ENCODE data around the gene PHACTR4.
"Not testable (repeated sequence)": the region's sequence is repeated elsewhere in the genome, so short reads cannot be mapped to it uniquely, and the experiment has no call there.

PHACTR4 gene

DNA sequence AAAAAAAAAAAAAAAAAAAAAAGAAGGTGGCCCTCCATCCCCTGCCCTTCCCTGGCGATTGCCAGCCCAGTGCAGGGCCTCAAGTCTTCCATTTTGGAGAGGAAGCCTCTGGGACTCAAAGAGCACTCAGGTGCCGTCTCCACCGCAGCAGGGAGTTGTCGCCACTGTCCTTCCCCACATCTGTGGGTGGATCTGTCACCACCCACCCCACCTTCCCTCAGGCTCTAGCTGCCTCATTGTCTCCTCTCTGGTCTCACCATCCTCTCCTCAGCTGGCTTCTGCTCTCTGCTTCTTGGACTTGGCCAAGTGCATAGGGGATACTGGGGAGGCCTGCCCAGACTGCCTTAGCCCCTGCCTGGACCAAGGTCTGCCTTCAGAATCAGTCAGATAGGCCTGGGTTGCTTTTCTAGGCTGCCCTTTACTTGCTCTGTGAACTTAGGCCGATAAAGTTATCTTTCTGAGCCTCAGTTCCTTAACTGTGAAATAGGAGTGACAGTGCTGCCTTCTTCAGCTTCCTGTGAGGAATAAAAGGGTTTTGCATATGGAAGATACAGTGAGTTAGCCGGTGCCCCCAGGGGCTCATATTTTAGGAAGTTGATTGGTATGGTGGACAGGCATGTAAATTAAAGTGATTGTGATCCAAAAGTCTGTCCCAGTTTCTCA, 152.1 kb downstream of the PHACTR4 start:
- DNase-seq (ENCODE audit: low read depth, low spot score): no peak

DNA sequence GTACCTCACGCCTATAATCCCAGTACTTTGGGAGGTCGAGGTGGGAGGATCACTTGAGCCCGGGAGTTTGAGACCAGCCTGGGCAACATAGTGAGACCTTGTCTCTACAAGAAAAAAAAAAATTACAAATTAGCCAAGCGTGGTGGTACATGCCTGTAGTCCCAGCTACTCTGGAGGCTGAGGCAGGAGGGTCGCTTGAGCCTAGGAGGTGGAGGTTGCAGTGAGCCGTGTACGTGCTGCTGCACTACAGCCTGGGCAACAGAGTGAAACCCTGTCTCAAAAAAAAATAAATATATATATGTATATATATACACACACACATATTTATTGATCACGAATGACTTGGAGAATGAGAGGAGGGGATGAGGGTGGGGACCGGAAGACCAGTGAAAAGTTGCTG, 153.0 kb downstream of the PHACTR4 start:
- DNase-seq (ENCODE audit: low read depth, low spot score): not testable (repeated sequence)

DNA sequence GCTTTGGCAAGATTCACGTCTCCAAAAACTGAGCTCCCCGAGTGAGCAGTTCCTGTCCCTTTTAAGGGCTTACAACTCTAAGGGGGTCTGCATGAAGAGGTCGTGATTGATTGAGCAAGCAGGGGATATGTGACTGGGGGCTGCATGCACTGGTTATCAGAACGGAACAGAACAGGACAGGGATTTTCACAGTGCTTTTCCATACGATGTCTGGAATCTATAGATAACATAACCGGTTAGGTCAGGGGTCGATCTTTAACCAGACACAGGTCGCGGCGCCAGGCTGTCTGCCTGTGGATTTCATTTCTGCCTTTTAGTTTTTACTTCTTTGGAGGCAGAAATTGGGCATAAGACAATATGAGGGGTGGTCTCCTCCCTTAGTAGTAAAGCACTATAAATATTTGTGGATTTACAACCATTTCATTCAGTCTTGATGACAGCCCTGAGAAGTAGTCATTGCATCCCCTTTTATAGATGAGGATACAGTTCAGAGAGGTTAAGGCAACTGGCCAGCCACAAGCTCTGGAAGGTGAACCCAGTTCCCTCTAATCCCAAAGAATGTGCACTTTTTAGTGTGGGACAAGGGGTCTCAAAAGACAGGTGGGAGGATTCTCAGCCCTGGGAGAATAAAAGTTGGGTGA, 155.6 kb downstream of the PHACTR4 start:
- not testable (repeated sequence) for DNase-seq (ENCODE audit: low read depth, low spot score)

DNA sequence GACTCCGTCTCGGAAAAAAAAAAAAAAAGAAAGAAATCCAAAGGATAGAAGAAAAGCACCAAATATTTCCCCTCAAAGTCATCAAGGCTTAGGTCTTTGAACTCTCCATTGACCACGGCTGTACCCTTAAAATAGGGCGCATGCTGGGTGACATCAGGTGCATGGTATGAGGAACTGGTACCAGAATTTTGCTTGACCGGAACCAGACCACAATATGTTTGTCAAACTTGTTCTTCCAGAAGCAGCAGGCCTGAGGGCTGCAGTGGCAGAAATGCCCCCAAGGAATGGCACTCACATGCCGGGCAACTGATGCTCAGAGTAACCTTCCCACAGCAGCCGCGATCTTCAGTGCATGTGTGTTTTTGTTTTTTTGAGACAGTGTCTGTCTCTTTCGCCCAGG, 157.3 kb downstream of the PHACTR4 start:
- no peak for DNase-seq (ENCODE audit: low read depth, low spot score)

DNA sequence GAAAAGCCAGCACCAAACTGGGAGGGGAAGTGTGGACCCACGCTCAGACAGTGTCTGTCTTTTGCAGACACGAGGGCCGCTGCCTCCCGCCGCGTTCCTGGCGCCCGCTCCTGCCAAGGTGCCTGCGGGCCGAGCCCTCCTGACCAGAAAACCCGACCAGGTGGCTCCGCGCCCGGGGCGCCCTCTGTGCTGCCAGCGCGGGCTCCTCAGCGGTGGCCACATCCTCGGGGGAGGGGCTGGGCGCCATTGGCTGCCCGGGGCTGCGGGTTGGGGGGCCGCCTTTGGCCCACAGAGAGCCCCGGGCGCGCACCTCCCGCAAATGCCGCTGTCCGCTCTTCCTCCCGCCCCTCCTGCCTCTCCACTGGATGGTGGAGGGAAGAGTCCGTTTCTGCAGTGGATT, 160.9 kb downstream of the PHACTR4 start:
- no peak for DNase-seq (ENCODE audit: low read depth, low spot score)

DNA sequence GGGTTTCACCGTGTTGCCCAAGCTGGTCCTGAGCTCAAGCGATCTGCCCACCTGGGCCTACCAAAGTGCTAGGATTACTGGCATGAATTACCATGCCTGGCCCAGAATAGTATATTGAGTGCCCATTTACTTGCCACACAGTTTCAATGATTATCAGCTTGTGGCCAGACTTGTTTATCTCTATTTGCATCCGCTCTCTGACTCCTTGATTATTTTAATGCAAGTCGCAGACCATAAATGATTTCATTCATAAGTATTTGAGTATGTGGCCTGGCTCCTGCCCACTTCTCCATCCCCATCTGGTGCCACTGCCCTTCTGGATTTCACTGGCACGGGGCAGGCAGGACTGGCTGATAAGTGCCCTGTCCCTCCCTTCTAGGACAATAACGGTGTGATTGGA, 165.1 kb downstream of the PHACTR4 start:
- DNase-seq (ENCODE audit: low read depth, low spot score): no peak

DNA sequence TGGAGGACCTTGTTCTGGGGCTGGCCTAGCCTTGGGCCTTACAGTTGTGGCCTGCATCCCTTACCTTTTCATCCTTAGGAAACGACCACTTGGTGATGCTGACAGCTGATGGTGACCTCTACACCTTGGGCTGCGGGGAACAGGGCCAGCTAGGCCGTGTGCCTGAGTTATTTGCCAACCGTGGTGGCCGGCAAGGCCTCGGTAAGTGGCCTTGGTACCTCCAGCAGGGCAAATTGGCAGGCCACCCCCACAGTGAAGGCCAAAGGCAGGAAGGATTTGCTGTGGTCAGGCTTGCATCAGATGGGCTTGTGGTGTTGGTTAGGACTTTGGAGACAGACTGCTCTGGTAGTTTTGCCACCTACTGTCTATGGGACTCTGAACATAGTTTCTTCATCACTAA, 165.6 kb downstream of the PHACTR4 start:
- no peak for DNase-seq (ENCODE audit: low read depth, low spot score)

DNA sequence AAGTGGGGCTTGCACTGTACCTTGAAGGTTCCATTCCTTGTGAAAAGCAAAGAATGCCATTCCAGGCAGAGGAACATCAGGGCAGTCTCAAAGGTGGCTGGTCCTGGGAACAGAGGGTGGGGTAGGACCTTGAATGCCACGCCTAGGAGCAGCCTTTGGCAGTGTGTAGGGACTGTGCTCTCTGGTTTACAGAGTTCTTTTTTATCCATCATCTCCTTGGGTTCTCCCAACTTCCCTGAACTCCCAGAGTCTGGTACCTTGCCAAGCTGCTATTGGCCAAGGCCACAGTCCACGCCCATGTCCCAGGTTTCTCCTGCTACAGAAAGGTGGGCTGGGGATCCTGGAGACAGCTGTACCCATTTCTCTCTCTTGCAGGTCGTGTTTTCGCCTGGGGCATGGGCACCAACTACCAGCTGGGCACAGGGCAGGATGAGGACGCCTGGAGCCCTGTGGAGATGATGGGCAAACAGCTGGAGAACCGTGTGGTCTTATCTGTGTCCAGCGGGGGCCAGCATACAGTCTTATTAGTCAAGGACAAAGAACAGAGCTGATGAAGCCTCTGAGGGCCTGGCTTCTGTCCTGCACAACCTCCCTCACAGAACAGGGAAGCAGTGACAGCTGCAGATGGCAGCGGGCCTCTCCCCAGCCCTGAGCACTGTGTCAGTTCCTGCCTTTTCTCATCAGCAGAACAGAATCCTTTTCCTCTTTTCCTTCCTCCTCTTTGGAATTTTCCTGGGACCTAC, 168.1 kb downstream of the PHACTR4 start:
- DNase-seq (ENCODE audit: low read depth, low spot score): no peak

DNA sequence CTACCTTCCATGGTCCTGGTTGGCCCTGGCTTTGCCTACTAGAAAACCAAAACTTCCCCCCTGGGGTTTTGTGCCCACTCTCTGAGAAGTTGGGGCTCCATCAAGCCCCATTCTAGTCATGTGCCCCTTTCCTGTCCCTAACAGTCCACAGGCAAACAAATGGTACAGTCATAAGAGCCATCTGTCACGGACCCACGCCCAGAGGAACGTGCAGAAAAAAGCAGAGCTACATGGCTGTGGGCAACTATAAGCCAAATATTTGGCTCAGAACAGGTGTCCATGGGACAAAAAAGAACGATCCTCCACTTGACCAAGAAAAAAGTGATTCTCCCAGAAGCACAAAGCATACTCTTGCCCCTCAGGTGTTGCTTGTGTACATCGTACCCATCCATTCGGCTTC, 168.7 kb downstream of the PHACTR4 start:
- no peak for DNase-seq (ENCODE audit: low read depth, low spot score)

DNA sequence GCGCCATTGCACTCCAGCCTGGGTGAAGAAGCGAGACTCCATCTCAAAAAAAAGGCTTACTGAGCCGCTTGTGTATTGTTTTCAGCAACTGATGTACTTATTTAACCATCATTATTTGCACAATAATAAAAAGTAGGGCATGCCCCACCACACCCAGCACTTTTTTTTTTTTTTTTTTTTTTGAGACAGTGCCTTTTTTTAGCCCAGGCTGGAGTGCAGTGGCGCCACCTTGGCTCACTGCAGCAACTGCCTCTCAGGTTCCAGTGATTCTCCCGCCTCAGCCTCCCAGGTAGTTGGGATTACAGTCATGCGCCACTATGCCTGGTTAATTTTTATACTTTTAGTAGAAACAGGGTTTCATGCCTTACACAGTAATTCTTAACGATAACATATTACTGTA, 171.1 kb downstream of the PHACTR4 start:
- DNase-seq (ENCODE audit: low read depth, low spot score): no peak

DNA sequence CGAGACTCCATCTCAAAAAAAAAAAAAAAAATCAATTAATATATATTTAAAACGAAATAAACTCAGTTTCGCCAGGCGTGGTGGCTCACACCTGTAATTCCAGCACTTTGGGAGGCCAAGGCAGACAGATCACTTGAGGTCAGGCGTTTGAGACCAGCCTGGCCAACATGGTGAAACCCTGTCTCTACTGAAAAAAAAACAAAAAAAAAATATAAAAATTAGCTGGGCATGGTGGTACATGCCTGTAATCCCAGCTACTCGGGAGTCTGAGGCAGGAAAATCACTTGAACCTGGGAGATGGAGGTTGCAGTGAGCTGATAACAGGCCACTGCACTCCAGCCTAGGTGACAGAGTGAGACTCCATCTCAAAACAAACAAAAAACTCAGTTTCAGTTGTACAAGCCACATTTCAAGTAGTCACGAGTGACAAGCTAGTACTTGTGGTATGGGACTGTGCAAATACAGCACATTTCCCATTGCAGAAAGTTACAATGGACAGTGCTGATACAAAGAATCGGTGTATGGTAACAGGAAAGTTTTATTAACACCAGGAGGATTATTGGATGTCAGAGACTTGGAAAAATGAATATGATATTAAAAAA, 172.0 kb downstream of the PHACTR4 start:
- DNase-seq (ENCODE audit: low read depth, low spot score): not testable (repeated sequence)

DNA sequence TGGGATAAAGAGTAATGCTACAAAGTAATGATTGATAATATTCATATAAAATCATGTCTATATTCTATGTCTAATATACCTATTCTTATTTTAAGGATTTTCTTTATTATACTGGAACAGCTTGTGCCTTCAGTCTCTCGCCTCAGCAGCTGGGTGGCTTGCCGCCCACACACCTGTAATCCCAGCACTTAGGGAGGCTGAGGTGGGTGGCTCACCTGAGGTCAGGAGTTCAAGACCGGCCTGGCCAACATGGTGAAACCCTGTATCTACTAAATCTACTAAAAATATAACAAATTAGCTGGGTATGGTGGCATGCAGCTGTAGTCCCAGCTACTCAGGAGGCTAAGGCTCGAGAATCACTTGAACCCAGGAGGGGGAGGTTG, 175.7 kb downstream of the PHACTR4 start:
- DNase-seq (ENCODE audit: low read depth, low spot score): no peak

DNA sequence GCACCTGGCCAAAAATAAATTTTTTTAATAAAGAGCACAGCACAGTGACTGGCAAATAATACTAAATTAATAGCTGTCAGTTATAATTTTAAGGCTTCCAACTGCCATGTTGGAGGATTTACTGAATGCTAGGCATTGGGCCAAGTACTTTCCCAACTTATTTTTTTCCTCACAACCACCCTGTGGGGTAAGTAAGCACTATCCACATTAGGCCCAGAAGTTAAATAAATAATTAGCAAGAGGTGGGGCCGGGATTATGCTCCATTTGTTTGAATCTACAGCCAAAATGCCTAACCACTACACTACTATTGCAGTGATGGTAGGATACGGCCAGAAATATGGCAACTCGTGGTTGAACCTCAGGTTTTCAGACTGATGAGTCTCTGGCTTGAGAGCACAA, 178.8 kb downstream of the PHACTR4 start:
- no peak for DNase-seq (ENCODE audit: low read depth, low spot score)

Measured in brain pericyte (primary cell).